ENCODE results near the gene OR51V1. TPM values are rescaled to one million over a fixed set of nuclear protein-coding genes. Genes with fewer than 3 reads are reported as not detected.

OR51V1 gene
- polyA plus RNA-seq, 2 of the 4 experiments (the other 2 are of a cell fraction): not detected

- no peak for TF ChIP-seq NFE2L2 (conservative IDR thresholded peaks at IDR 0.05; ENCODE audit: low read length)
These were observed 42.7 kb upstream of the OR51V1 start (continued) for GRCh38 chr11:5242933-5243815.

- ChIA-PET POLR2A (no interaction called here), CTCF (interaction anchor here (1.0 kb wide), 1 partner anchor 10 kb away, joined by 3 read pairs; no protein-coding TSS in a partner anchor)
- 19% methylated on average over 2 of the region's 2 CpGs for WGBS (ENCODE audit: missing lambda C conversion rate)
- no peak overlapping the region for H3K4me3 ChIP-seq
- ATAC-seq (no peak), FAIRE-seq (no peak), DNase-seq (ENCODE audit: low read depth in 1 of 2, low spot score in 1 of 2) (no peak)
- H3K4me1 ChIP-seq: no peaks in the 10 kb centered on the region
- no peaks in the 10 kb centered on the region for H3K9me3 ChIP-seq
- no peak for TF ChIP-seq FOXS1 (CRISPR knock-in tag; IDR thresholded peaks at IDR 0.05)
- TF ChIP-seq ZC3H11A (IDR thresholded peaks at IDR 0.05): no peak
- TF ChIP-seq, protein P1, sequence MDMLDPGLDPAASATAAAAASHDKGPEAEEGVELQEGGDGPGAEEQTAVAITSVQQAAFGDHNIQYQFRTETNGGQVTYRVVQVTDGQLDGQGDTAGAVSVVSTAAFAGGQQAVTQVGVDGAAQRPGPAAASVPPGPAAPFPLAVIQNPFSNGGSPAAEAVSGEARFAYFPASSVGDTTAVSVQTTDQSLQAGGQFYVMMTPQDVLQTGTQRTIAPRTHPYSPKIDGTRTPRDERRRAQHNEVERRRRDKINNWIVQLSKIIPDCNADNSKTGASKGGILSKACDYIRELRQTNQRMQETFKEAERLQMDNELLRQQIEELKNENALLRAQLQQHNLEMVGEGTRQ (IDR thresholded peaks at IDR 0.05): no peak
- no peak for TF ChIP-seq JUNB (IDR thresholded peaks at IDR 0.05)
- TF ChIP-seq REST (IDR thresholded peaks at IDR 0.05): no peak
- TF ChIP-seq HDAC2 (IDR thresholded peaks at IDR 0.05): no peak
- TF ChIP-seq TP53 (CRISPR knock-in tag; IDR thresholded peaks at IDR 0.05): no peak
- TF ChIP-seq, protein P2, sequence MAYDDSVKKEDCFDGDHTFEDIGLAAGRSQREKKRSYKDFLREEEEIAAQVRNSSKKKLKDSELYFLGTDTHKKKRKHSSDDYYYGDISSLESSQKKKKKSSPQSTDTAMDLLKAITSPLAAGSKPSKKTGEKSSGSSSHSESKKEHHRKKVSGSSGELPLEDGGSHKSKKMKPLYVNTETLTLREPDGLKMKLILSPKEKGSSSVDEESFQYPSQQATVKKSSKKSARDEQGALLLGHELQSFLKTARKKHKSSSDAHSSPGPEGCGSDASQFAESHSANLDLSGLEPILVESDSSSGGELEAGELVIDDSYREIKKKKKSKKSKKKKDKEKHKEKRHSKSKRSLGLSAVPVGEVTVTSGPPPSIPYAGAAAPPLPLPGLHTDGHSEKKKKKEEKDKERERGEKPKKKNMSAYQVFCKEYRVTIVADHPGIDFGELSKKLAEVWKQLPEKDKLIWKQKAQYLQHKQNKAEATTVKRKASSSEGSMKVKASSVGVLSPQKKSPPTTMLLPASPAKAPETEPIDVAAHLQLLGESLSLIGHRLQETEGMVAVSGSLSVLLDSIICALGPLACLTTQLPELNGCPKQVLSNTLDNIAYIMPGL (CRISPR knock-in tag; IDR thresholded peaks at IDR 0.05; ENCODE audit: borderline replicate concordance): no peak
- no peak for TF ChIP-seq RARB (CRISPR knock-in tag; IDR thresholded peaks at IDR 0.05)
- no peak for TF ChIP-seq PBX3 (IDR thresholded peaks at IDR 0.05)
- TF ChIP-seq NPAS2 (CRISPR knock-in tag; IDR thresholded peaks at IDR 0.05; ENCODE audit: borderline replicate concordance): no peak
- TF ChIP-seq JUN (IDR thresholded peaks at IDR 0.05): no peak
- no peak for TF ChIP-seq SMC3 (IDR thresholded peaks at IDR 0.05)
- TF ChIP-seq ESRRA (IDR thresholded peaks at IDR 0.05; ENCODE audit: borderline replicate concordance, low read length): no peak
- no peak for TF ChIP-seq CEBPB (IDR thresholded peaks at IDR 0.05)
- TF ChIP-seq RAD21 (conservative IDR thresholded peaks at IDR 0.05 in 1 of 2, IDR thresholded peaks at IDR 0.05 in 1 of 2): no peak
- TF ChIP-seq FOSL2 (IDR thresholded peaks at IDR 0.05): no peak
- no peak for TF ChIP-seq FOSL2 (CRISPR knock-in tag; IDR thresholded peaks at IDR 0.05)
- no peak overlapping the region for H3K27ac ChIP-seq
- no peak overlapping the region for H3K4me2 ChIP-seq
These were observed 41.7 kb upstream of the OR51V1 start for GRCh38 chr11:5242208-5242607.
